ENCODE data around the gene CCDC33. TPM values are rescaled to one million over a fixed set of nuclear protein-coding genes. Genes with fewer than 3 reads are reported as not detected.

CCDC33 gene
- total and polyA plus RNA-seq, 7 donors: 0.01 to 0.03 TPM; not detected in 5

GRCh38 chr15:74336061-74337005, 100.2 kb downstream of the CCDC33 start:
- WGBS, 3 donors: 75 to 82% (median 81%) methylated on average over 9 of the region's 9 CpGs
- no peak for ATAC-seq
- TF ChIP-seq CTCF (IDR thresholded peaks at IDR 0.05): no peak

GRCh38 chr15:74337146-74337545, 101.0 kb downstream of the CCDC33 start:
- no peak for DNase-seq
- peaks cover 0 to 2% (median 0%) of the 10 kb centered on the region in 3 donors for H3K27me3 ChIP-seq (ENCODE audit: insufficient read depth in 3 of 3, low read length in 2 of 3)
- no peaks in the 10 kb centered on the region for H3K36me3 ChIP-seq (ENCODE audit: insufficient read depth in 1 of 2, low read depth in 1 of 2)
- H3K4me3 ChIP-seq: no peak overlapping the region
- TF ChIP-seq CTCF (IDR thresholded peaks at IDR 0.05): no peak
- no peak for ATAC-seq
- no peaks in the 10 kb centered on the region for H3K4me1 ChIP-seq
- no peaks in the 10 kb centered on the region for H3K9me3 ChIP-seq
- WGBS, 3 donors: 81 to 87% (median 86%) methylated on average over 5 of the region's 5 CpGs
- intact Hi-C loops (cut with DNase I): no loop called here
- no peak overlapping the region for H3K27ac ChIP-seq

More at GRCh38 chr15:74336061-74337005, 100.2 kb downstream of the CCDC33 start:
- intact Hi-C loops (cut with DNase I): no loop called here
- H3K9me3 ChIP-seq: no peaks in the 10 kb centered on the region
- H3K4me1 ChIP-seq: no peaks in the 10 kb centered on the region
- no peak overlapping the region for H3K4me3 ChIP-seq
- no peak overlapping the region for H3K27ac ChIP-seq
- DNase-seq: no peak
- no peaks in the 10 kb centered on the region for H3K36me3 ChIP-seq (ENCODE audit: insufficient read depth in 1 of 2, low read depth in 1 of 2)
- H3K27me3 ChIP-seq (ENCODE audit: insufficient read depth in 3 of 3, low read length in 2 of 3): peaks cover 0 to 2% (median 0%) of the 10 kb centered on the region in 3 donors

- H3K36me3 ChIP-seq (ENCODE audit: insufficient read depth in 1 of 2, low read depth in 1 of 2): no peaks in the 10 kb centered on the region
- DNase-seq: no peak
- intact Hi-C loops (cut with DNase I): no loop called here
- no peak overlapping the region for H3K27ac ChIP-seq
- 62 to 79% (median 68%) methylated on average over 4 of the region's 4 CpGs for WGBS, 3 donors
- no peak for ATAC-seq
- H3K27me3 ChIP-seq (ENCODE audit: insufficient read depth in 3 of 3, low read length in 2 of 3): peaks cover 0 to 2% (median 0%) of the 10 kb centered on the region in 3 donors
- no peak for TF ChIP-seq CTCF (IDR thresholded peaks at IDR 0.05)
- no peaks in the 10 kb centered on the region for H3K9me3 ChIP-seq
- H3K4me3 ChIP-seq: no peak overlapping the region
- no peaks in the 10 kb centered on the region for H3K4me1 ChIP-seq
These were observed 101.6 kb downstream of the CCDC33 start for GRCh38 chr15:74337607-74338211.

GRCh38 chr15:74338676-74339075, 102.5 kb downstream of the CCDC33 start:
- H3K36me3 ChIP-seq (ENCODE audit: insufficient read depth in 1 of 2, low read depth in 1 of 2): no peaks in the 10 kb centered on the region
- H3K9me3 ChIP-seq: no peaks in the 10 kb centered on the region
- peaks cover 0 to 2% (median 0%) of the 10 kb centered on the region in 3 donors for H3K27me3 ChIP-seq (ENCODE audit: insufficient read depth in 3 of 3, low read length in 2 of 3)
- DNase-seq (no peak), ATAC-seq (no peak)
- TF ChIP-seq CTCF (IDR thresholded peaks at IDR 0.05): no peak
- no peak overlapping the region for H3K4me3 ChIP-seq
- no peaks in the 10 kb centered on the region for H3K4me1 ChIP-seq
- 93 to 99% (median 94%) methylated on average over 5 of the region's 5 CpGs for WGBS, 3 donors
- no peak overlapping the region for H3K27ac ChIP-seq
- intact Hi-C loops (cut with DNase I): no loop called here
